Motor neuron (in vitro differentiated cells): ENCODE data around the gene CNTRL. TPM values are rescaled to one million over a fixed set of nuclear protein-coding genes. Genes with fewer than 3 reads are reported as not detected.

Experiments used
- ATAC-seq, 8 experiments: fragments of 200-7000 bp; cut with Tn5 transposase; replicated peaks in 6 of 8; 2 replicates each; pipeline ENCODE4 v1.8.0; 2021; ENCODE audit warnings: mild to moderate bottlenecking in 8 of 8, moderate library complexity in 8 of 8
- H3K27ac ChIP-seq, 2 donors: fragments of 250-450 bp; sonication (Bioruptor Pico); 2 replicates each; pipeline ENCODE4 v1.9.0; 2021; ENCODE audit warnings: antibody characterized with exemption in 2 of 2, mild to moderate bottlenecking in 2 of 2, moderate library complexity in 1 of 2
- H3K4me1 ChIP-seq, 2 donors: fragments of 250-450 bp; sonication (Bioruptor Pico); replicated peaks in 1 of 2; 2 replicates each; pipeline ENCODE4 v1.6.1; 2021; ENCODE audit warnings: antibody characterized with exemption in 2 of 2, mild to moderate bottlenecking in 2 of 2, moderate library complexity in 1 of 2
- H3K4me3 ChIP-seq, 5 donors: fragments of 250-450 bp; sonication (Bioruptor Pico); 2 replicates each; pipeline ENCODE4 v1.9.0; 2021; ENCODE audit warnings: antibody characterized with exemption in 5 of 5, mild to moderate bottlenecking in 5 of 5, moderate library complexity in 4 of 5
- WGBS, 10 experiments: fragments of 450-650 bp; shearing (Covaris generic); methylation state at CpG; one replicate each; pipeline ENCODE4 v1.0.0; 2022; 5-methylcytosine and 5-hydroxymethylcytosine counted together
- in situ Hi-C, 9 experiments: fragments of 400-800 bp; cut with MboI; loops; one replicate each; pipeline ENCODE4 v1.15.0; 2021; ENCODE audit warnings: low sequenced_read_pairs in 9 of 9, low pct_unique_long_range_greater_than_20kb in 2 of 9; ENCODE audit not compliant: unreplicated experiment in 9 of 9
- total RNA-seq, 8 experiments: library from RNA; unstranded; fragments of 300-600 nt; gene quantifications; 2 replicates each; pipeline versions ENCODE4 v1.2.3 to v1.2.4, GENCODE V29; 2022

CNTRL gene
- total RNA-seq, 8 experiments from 2014 or later = 3.1 to 19.8 (median 13.8) TPM

- Histone ChIP-seq H3K4me3 (no peak overlapping the region), H3K4me1 (peaks cover 11 to 28% of the 10 kb centered on the region in 2 donors), H3K27ac (no peak overlapping the region)
- in situ Hi-C loops = no loop called here
- WGBS, 10 experiments = 60 to 100% (median 90%) methylated on average over 1 to 3 of the region's 3 CpGs; no CpG with 5 or more reads in 1 of the 10 experiments
- no peak for ATAC-seq
Observed at GRCh38 chr9:121189660-121190059, 114.9 kb downstream of the CNTRL start.

GRCh38 chr9:121191235-121191634 lies 116.5 kb downstream of the CNTRL start:
- 20 to 100% (median 100%) methylated on average over 1 to 2 of the region's 2 CpGs; no CpG with 5 or more reads in 3 of the 10 experiments for WGBS, 10 experiments
- Histone ChIP-seq H3K27ac (no peak overlapping the region), H3K4me3 (no peak overlapping the region), H3K4me1 (peaks cover 14 to 41% of the 10 kb centered on the region in 2 donors)
- in situ Hi-C loops = no loop called here
- ATAC-seq = no peak

GRCh38 chr9:121192518-121192917 lies 117.8 kb downstream of the CNTRL start:
- H3K27ac ChIP-seq = no peak overlapping the region
- H3K4me3 ChIP-seq = no peak overlapping the region
- peaks cover 15 to 53% of the 10 kb centered on the region in 2 donors for H3K4me1 ChIP-seq
- in situ Hi-C loops = no loop called here
- ATAC-seq = no peak
- 0 to 86% (median 43%) methylated on average over 1 of the region's 1 CpG; no CpG with 5 or more reads in 3 of the 10 experiments for WGBS, 10 experiments

GRCh38 chr9:121192959-121193640 lies 118.3 kb downstream of the CNTRL start:
- in situ Hi-C loops = no loop called here
- WGBS, 10 experiments = 0 to 88% (median 34%) methylated on average over 1 of the region's 1 CpG
- no peak for ATAC-seq
- peaks cover 21 to 57% of the 10 kb centered on the region in 2 donors for H3K4me1 ChIP-seq
- H3K27ac ChIP-seq = no peak overlapping the region
- no peak overlapping the region for H3K4me3 ChIP-seq

- Histone ChIP-seq H3K4me3 (no peak overlapping the region), H3K4me1 (peaks cover 35 to 73% of the 10 kb centered on the region in 2 donors), H3K27ac (no peak overlapping the region)
- in situ Hi-C loops = no loop called here
- 0 to 100% (median 78%) methylated on average over 1 of the region's 1 CpG; no CpG with 5 or more reads in 1 of the 10 experiments for WGBS, 10 experiments
- ATAC-seq = peak in 1 of 8 experiments; percentile 15
Observed at GRCh38 chr9:121194730-121195129, 120.0 kb downstream of the CNTRL start.

- in situ Hi-C loops = no loop called here
- WGBS, 10 experiments = 4 to 80% (median 48%) methylated on average over 1 to 4 of the region's 4 CpGs; no CpG with 5 or more reads in 4 of the 10 experiments
- peaks cover 35 to 78% of the 10 kb centered on the region in 2 donors for H3K4me1 ChIP-seq
- H3K27ac ChIP-seq = no peak overlapping the region
- peak in 1 of 8 experiments; percentile 5 for ATAC-seq
- no peak overlapping the region for H3K4me3 ChIP-seq
Observed at GRCh38 chr9:121196389-121196788, 121.6 kb downstream of the CNTRL start.

GRCh38 chr9:121197132-121197531 lies 122.4 kb downstream of the CNTRL start:
- H3K4me3 ChIP-seq = no peak overlapping the region

GRCh38 chr9:121198512-121199042 lies 123.8 kb downstream of the CNTRL start:
- in situ Hi-C loops = no loop called here
- peaks cover 28 to 58% of the 10 kb centered on the region in 2 donors for H3K4me1 ChIP-seq
- no peak overlapping the region for H3K27ac ChIP-seq
- WGBS, 10 experiments = 0 to 72% (median 55%) methylated on average over 1 to 4 of the region's 4 CpGs; no CpG with 5 or more reads in 3 of the 10 experiments
- peak overlapping the region in 1 of 5 donors; percentile 76 for H3K4me3 ChIP-seq
- no peak for ATAC-seq

More at GRCh38 chr9:121197132-121197531, 122.4 kb downstream of the CNTRL start:
- Histone ChIP-seq H3K27ac (no peak overlapping the region), H3K4me1 (peaks cover 37 to 72% of the 10 kb centered on the region in 2 donors)
- 88 to 100% (median 100%) methylated on average over 1 of the region's 1 CpG; no CpG with 5 or more reads in 3 of the 10 experiments for WGBS, 10 experiments
- ATAC-seq = no peak
- in situ Hi-C loops = no loop called here

GRCh38 chr9:121199921-121200320 lies 125.2 kb downstream of the CNTRL start:
- no peak for ATAC-seq
- in situ Hi-C loops = loop anchor here in 6 of 9 experiments (25.0 kb wide), 3 partner anchors 112 to 212 kb away; no protein-coding TSS in a partner anchor
- H3K27ac ChIP-seq = no peak overlapping the region
- H3K4me1 ChIP-seq = peaks cover 27 to 51% of the 10 kb centered on the region in 2 donors
- 7 to 50% (median 28%) methylated on average over 1 to 2 of the region's 2 CpGs; no CpG with 5 or more reads in 3 of the 10 experiments for WGBS, 10 experiments
- peak overlapping the region; percentile 61 to 87 (median 76) for H3K4me3 ChIP-seq

- no peak for ATAC-seq
- 0 to 43% (median 23%) methylated on average over 1 to 4 of the region's 4 CpGs for whole genome bisulfite sequencing, 10 experiments
- in situ Hi-C loops = loop anchor here in 6 of 9 experiments (25.0 kb wide), 3 partner anchors 112 to 212 kb away; no protein-coding TSS in a partner anchor
Observed at GRCh38 chr9:121200356-121200755, 125.6 kb downstream of the CNTRL start.

GRCh38 chr9:121201045-121201737 lies 126.4 kb downstream of the CNTRL start:
- WGBS, 10 experiments = 0 to 7% (median 0%) methylated on average over 4 to 8 of the region's 81 CpGs; no CpG with 5 or more reads in 4 of the 10 experiments
- Histone ChIP-seq H3K4me1 (peaks cover 26 to 40% of the 10 kb centered on the region in 2 donors), H3K27ac (peak overlapping the region; percentile 92 to 97), H3K4me3 (peak overlapping the region; percentile 61 to 87 (median 76))
- in situ Hi-C loops = loop anchor here in 6 of 9 experiments (25.0 kb wide), 3 partner anchors 111 to 211 kb away; no protein-coding TSS in a partner anchor
- peak; percentile 54 to 65 (median 58) for ATAC-seq

More at GRCh38 chr9:121200356-121200755, 125.6 kb downstream of the CNTRL start:
- Histone ChIP-seq H3K27ac (peak overlapping the region in 1 of 2 donors; percentile 97), H3K4me1 (peaks cover 26 to 47% of the 10 kb centered on the region in 2 donors), H3K4me3 (peak overlapping the region; percentile 61 to 87 (median 76))

GRCh38 chr9:121201738-121202533 lies 127.2 kb downstream of the CNTRL start, which contains the start of gene RAB14:
Gene RAB14, minus strand, starts transcription at chr9:121201869. Its CDS starts 8,457 bp downstream, at chr9:121193412.
- in situ Hi-C loops = loop anchor here in 6 of 9 experiments (25.0 kb wide), 3 partner anchors 110 to 210 kb away; no protein-coding TSS in a partner anchor
- WGBS, 10 experiments = 4 to 86% (median 36%) methylated on average over 1 to 22 of the region's 55 CpGs; no CpG with 5 or more reads in 1 of the 10 experiments
- Histone ChIP-seq H3K4me1 (peaks cover 26 to 34% of the 10 kb centered on the region in 2 donors), H3K27ac (peak within 1 kb of the TSS; percentile 92 to 97), H3K4me3 (peak within 1 kb of the TSS; percentile 61 to 87 (median 76))
- peak; percentile 88 to 96 (median 94) for ATAC-seq
